ENCODE results near the gene PRG2.

PRG2 gene

GRCh38 chr11:57387289-57388030 lies 3.0 kb downstream of the PRG2 start:
- TF ChIP-seq FOXP2 (optimal IDR thresholded peaks at IDR 0.05; ENCODE audit: borderline replicate concordance, extremely low read depth, extremely low read length, insufficient read depth) = no peak

- no peak for TF ChIP-seq FOXP2 (optimal IDR thresholded peaks at IDR 0.05; ENCODE audit: borderline replicate concordance, extremely low read depth, extremely low read length, insufficient read depth)
Measured at GRCh38 chr11:57386178-57386940, 4.1 kb downstream of the PRG2 start.

DNA sequence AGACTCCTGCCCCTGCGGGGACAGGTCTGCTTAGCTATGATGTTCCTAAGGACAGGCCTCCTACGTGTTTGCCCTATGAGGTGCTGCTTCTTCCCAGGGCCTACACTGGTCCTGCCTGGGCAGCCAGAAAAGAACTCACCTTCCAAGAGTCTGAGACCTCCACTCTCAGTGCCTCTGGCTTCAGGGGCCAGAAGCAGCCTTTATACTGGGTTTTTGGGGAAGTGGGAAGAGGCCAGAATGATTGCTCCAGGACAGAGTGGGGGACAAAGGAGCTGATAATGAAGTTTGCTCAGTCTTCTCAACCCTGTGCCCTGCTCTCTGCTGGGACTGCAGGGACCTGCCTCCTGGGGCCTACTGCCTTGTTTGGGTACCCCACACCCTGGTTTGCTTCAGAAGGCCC lies 9.5 kb downstream of the PRG2 start, which contains the start of gene PRG3:
Gene PRG3, minus strand, starts transcription at position 176 of the 400 bp plus-strand sequence. CDS start 442 bp downstream, outside the sequence.
- TF ChIP-seq TAF1 (IDR thresholded peaks at IDR 0.05; ENCODE audit: borderline replicate concordance, insufficient read depth, low read length) = no peak
- TF ChIP-seq FOXP2 (optimal IDR thresholded peaks at IDR 0.05; ENCODE audit: borderline replicate concordance, extremely low read depth, extremely low read length, insufficient read depth) = no peak
- no peak for TF ChIP-seq SIN3A (IDR thresholded peaks at IDR 0.05; ENCODE audit: borderline replicate concordance, insufficient read depth, low read length)
- no peak for TF ChIP-seq POLR2AphosphoS5 (IDR thresholded peaks at IDR 0.05; ENCODE audit: low read depth, low read length)
- TF ChIP-seq REST (IDR thresholded peaks at IDR 0.05; ENCODE audit: insufficient read depth in 1 of 2, low read depth in 2 of 2, low read length in 2 of 2) = no peak

DNA sequence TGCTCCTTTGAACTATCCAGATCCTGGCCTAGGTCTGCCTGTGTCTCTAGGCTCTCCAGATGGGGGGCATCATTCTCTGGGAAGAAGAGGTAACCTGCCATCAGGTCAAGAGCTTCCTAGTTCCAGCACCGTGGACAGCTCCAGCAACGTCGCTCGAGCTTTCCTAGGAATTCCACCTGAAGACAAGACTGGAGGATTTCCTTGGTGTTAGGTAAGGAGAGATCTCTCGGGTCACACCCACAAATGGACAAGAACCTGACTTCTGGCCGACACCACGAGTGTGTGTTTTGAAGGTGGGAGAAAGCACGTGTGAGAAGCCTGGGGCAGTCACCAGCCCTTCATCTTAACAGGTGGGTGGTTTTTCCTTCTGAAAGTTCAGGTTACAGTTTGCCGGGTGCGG lies 10.7 kb downstream of the PRG2 start:
- TF ChIP-seq SIN3A (IDR thresholded peaks at IDR 0.05; ENCODE audit: borderline replicate concordance, insufficient read depth, low read length) = no peak
- TF ChIP-seq REST (IDR thresholded peaks at IDR 0.05; ENCODE audit: insufficient read depth in 1 of 2, low read depth in 2 of 2, low read length in 2 of 2) = peak; percentile 92 to 96

DNA sequence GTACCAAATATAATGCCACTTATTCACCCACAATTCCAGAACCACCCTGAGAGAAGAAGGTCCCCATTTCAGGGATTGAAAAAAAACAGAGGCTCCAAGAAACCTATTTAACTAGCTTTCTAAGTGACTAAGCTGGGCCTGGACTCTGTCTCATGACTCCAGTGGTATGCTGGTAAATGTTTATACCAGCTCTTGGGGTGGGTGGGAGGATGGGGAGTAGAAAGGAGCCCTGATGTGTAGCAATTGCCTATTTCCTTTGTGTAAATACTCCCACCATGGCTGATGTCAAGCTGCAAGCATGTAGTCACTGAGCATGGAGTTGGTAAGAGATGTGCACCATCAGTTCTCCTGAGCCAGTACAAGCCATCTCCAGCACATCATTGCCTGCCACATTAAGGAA lies 12.3 kb downstream of the PRG2 start:
- TF ChIP-seq POLR2AphosphoS5 (IDR thresholded peaks at IDR 0.05; ENCODE audit: low read depth, low read length) = no peak
- no peak for TF ChIP-seq REST (IDR thresholded peaks at IDR 0.05; ENCODE audit: insufficient read depth in 1 of 2, low read depth in 2 of 2, low read length in 2 of 2)
- TF ChIP-seq TAF1 (IDR thresholded peaks at IDR 0.05; ENCODE audit: borderline replicate concordance, insufficient read depth, low read length) = no peak
- TF ChIP-seq SIN3A (IDR thresholded peaks at IDR 0.05; ENCODE audit: borderline replicate concordance, insufficient read depth, low read length) = no peak
- TF ChIP-seq FOXP2 (optimal IDR thresholded peaks at IDR 0.05; ENCODE audit: borderline replicate concordance, extremely low read depth, extremely low read length, insufficient read depth) = no peak

DNA sequence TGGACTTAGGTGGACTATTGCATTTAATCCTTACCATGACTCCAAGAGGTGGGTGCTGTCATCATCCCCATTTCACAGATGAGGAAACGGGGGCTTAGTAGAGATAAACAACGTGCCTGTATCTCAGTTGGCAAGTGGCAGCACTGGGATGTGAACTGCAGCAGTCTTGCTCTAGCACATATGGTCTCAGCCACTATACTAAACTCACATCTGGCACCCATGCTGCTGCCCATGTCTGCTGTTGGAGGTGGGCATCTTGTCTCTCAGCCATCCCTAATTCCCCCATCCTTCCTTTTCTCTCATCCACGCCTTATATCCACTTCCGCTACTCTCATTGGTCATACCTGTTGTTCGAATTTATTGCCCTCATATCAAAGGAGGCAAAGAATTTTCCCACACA lies 13.3 kb downstream of the PRG2 start:
- TF ChIP-seq FOXP2 (optimal IDR thresholded peaks at IDR 0.05; ENCODE audit: borderline replicate concordance, extremely low read depth, extremely low read length, insufficient read depth) = no peak
- no peak for TF ChIP-seq POLR2AphosphoS5 (IDR thresholded peaks at IDR 0.05; ENCODE audit: low read depth, low read length)
- TF ChIP-seq TAF1 (IDR thresholded peaks at IDR 0.05; ENCODE audit: borderline replicate concordance, insufficient read depth, low read length) = no peak
- TF ChIP-seq REST (IDR thresholded peaks at IDR 0.05; ENCODE audit: insufficient read depth in 1 of 2, low read depth in 2 of 2, low read length in 2 of 2) = no peak
- no peak for TF ChIP-seq SIN3A (IDR thresholded peaks at IDR 0.05; ENCODE audit: borderline replicate concordance, insufficient read depth, low read length)
